ENCODE results near the gene CCL26. TPM values are rescaled to one million over a fixed set of nuclear protein-coding genes. Genes with fewer than 3 reads are reported as not detected.

CCL26 gene
- total RNA-seq: not detected

- intact Hi-C loops (cut with micrococcal nuclease): loop anchor here (10.0 kb wide), 1 partner anchor 232 kb away; no protein-coding TSS in a partner anchor
- H3K4me3 Mint-ChIP-seq: no peak within 1 kb of the TSS
- H3K27me3 Mint-ChIP-seq: no peaks in the 10 kb centered on the region
- no peak within 1 kb of the TSS for H3K27ac Mint-ChIP-seq
- DNase-seq: peak; percentile 15
- H3K4me1 Mint-ChIP-seq (ENCODE audit: low read depth): peaks cover 19% of the 10 kb centered on the region
- CTCF ChIA-PET: interaction anchor here (1.5 to 1.9 kb wide), 2 partner anchors 10 to 16 kb away, joined by 4 to 15 read pairs; no protein-coding TSS in a partner anchor
- H3K9me3 Mint-ChIP-seq: no peaks in the 10 kb centered on the region
- POLR2A ChIA-PET: no interaction called here
- no peak for ATAC-seq
- TF ChIP-seq CTCF (IDR thresholded peaks at IDR 0.05): no peak
- H3K36me3 Mint-ChIP-seq (ENCODE audit: low read depth): no peaks in the 10 kb centered on the region
These were observed at the start of gene CCL26 for GRCh38 chr7:75772081-75773077. Gene CCL26, minus strand, starts transcription at chr7:75772211. Its CDS starts 35 bp downstream, at chr7:75772176.

GRCh38 chr7:75820688-75821087, 48.7 kb upstream of the CCL26 start:
- DNase-seq: no peak
- no peak overlapping the region for H3K27ac Mint-ChIP-seq
- H3K9me3 Mint-ChIP-seq: no peaks in the 10 kb centered on the region
- no peak for TF ChIP-seq CTCF (IDR thresholded peaks at IDR 0.05)
- peaks cover 2% of the 10 kb centered on the region for H3K4me1 Mint-ChIP-seq (ENCODE audit: low read depth)
- intact Hi-C loops (cut with micrococcal nuclease): no loop called here
- no peaks in the 10 kb centered on the region for H3K36me3 Mint-ChIP-seq (ENCODE audit: low read depth)
- no peak overlapping the region for H3K4me3 Mint-ChIP-seq
- CTCF ChIA-PET: no interaction called here
- H3K27me3 Mint-ChIP-seq: no peaks in the 10 kb centered on the region
- no peak for ATAC-seq
- POLR2A ChIA-PET: no interaction called here

- no peak overlapping the region for H3K4me3 Mint-ChIP-seq
- no peaks in the 10 kb centered on the region for H3K36me3 Mint-ChIP-seq (ENCODE audit: low read depth)
- no peak for TF ChIP-seq CTCF (IDR thresholded peaks at IDR 0.05)
- intact Hi-C loops (cut with micrococcal nuclease): no loop called here
- H3K27ac Mint-ChIP-seq: no peak overlapping the region
- no peaks in the 10 kb centered on the region for H3K9me3 Mint-ChIP-seq
- ATAC-seq (no peak), DNase-seq (no peak)
- peaks cover 2% of the 10 kb centered on the region for H3K4me1 Mint-ChIP-seq (ENCODE audit: low read depth)
- ChIA-PET CTCF (no interaction called here), POLR2A (no interaction called here)
- H3K27me3 Mint-ChIP-seq: no peaks in the 10 kb centered on the region
These were observed 47.7 kb upstream of the CCL26 start for GRCh38 chr7:75819711-75820110.

GRCh38 chr7:75818472-75818871, 46.5 kb upstream of the CCL26 start:
- no peak overlapping the region for H3K4me3 Mint-ChIP-seq
- ChIA-PET CTCF (no interaction called here), POLR2A (no interaction called here)
- intact Hi-C loops (cut with micrococcal nuclease): no loop called here
- H3K9me3 Mint-ChIP-seq: no peaks in the 10 kb centered on the region
- no peak for TF ChIP-seq CTCF (IDR thresholded peaks at IDR 0.05)
- no peak for ATAC-seq
- H3K36me3 Mint-ChIP-seq (ENCODE audit: low read depth): no peaks in the 10 kb centered on the region
- DNase-seq: no peak
- peaks cover 2% of the 10 kb centered on the region for H3K4me1 Mint-ChIP-seq (ENCODE audit: low read depth)
- peaks cover 4% of the 10 kb centered on the region for H3K27me3 Mint-ChIP-seq
- H3K27ac Mint-ChIP-seq: no peak overlapping the region

- intact Hi-C loops (cut with micrococcal nuclease): no loop called here
- ATAC-seq: no peak
- ChIA-PET CTCF (no interaction called here), POLR2A (no interaction called here)
- no peak overlapping the region for H3K4me3 Mint-ChIP-seq
- no peak for DNase-seq
- H3K36me3 Mint-ChIP-seq (ENCODE audit: low read depth): no peaks in the 10 kb centered on the region
- H3K27ac Mint-ChIP-seq: no peak overlapping the region
- H3K9me3 Mint-ChIP-seq: no peaks in the 10 kb centered on the region
- peaks cover 2% of the 10 kb centered on the region for H3K4me1 Mint-ChIP-seq (ENCODE audit: low read depth)
- TF ChIP-seq CTCF (IDR thresholded peaks at IDR 0.05): no peak
- H3K27me3 Mint-ChIP-seq: peaks cover 4% of the 10 kb centered on the region
These were observed 45.1 kb upstream of the CCL26 start for GRCh38 chr7:75817116-75817515.

Data from activated CD8-positive, alpha-beta T cell treated with anti-CD3 and anti-CD28 coated beads for 36 hours (primary cell).